A673 (cell line): ENCODE measurements around the gene CTNNBL1. TPM values are rescaled to one million over a fixed set of nuclear protein-coding genes. Genes with fewer than 3 reads are reported as not detected.

Source experiments
- BruUV-seq: library from RNA; stranded (reverse); fragments of 400-500 nt; replicated peaks from 2 replicates; lab custom pipeline; 2021; lab: Mats Ljungman, UMichigan
- CTCF ChIA-PET: fragments of 300-600 bp; sonication (Branson Sonifier 250); formaldehyde crosslinking; loops from one replicate; lab custom pipeline; 2022; ENCODE audit warnings: antibody characterized with exemption; lab: Charles Lee
- POLR2A ChIA-PET: fragments of 300-600 bp; sonication (Branson Sonifier 250); formaldehyde crosslinking; loops from one replicate; lab custom pipeline; 2022; ENCODE audit warnings: antibody characterized with exemption; ENCODE audit not compliant: low non-redundant PET; lab: Charles Lee
- DNase-seq: peaks from one replicate; pipeline ENCODE4 v3.0.0-alpha.2; 2015; ENCODE audit warnings: low spot score
- H3K27ac ChIP-seq: fragments of 200-600 bp; sonication (generic); 2 replicates; pipeline ENCODE4 v1.5.1; 2016; ENCODE audit warnings: mixed run types, low read depth, mild to moderate bottlenecking, mixed read lengths, antibody characterized with exemption, low read length; ENCODE audit not compliant: poor library complexity, severe bottlenecking
- H3K27me3 ChIP-seq: fragments of 200-600 bp; sonication (generic); replicated peaks from 2 replicates; pipeline ENCODE4 v1.6.1; 2017; ENCODE audit warnings: mixed run types, low read depth, mild to moderate bottlenecking, mixed read lengths, antibody characterized with exemption, low read length; ENCODE audit not compliant: insufficient read depth, poor library complexity
- H3K36me3 ChIP-seq: fragments of 200-600 bp; sonication (generic); 2 replicates; pipeline ENCODE4 v1.6.1; 2016; ENCODE audit warnings: mixed run types, mild to moderate bottlenecking, mixed read lengths, antibody characterized with exemption, low read length; ENCODE audit not compliant: insufficient read depth, poor library complexity, severe bottlenecking
- H3K4me1 ChIP-seq: fragments of 200-600 bp; sonication (generic); 2 replicates; pipeline ENCODE4 v1.6.1; 2017; ENCODE audit warnings: mixed run types, mild to moderate bottlenecking, mixed read lengths, antibody characterized with exemption, low read length; ENCODE audit not compliant: insufficient read depth, poor library complexity, severe bottlenecking
- H3K4me3 ChIP-seq: fragments of 200-600 bp; sonication (generic); 2 replicates; pipeline ENCODE4 v1.5.1; 2016; ENCODE audit warnings: low read depth, mixed run types, mild to moderate bottlenecking, mixed read lengths, low read length; ENCODE audit not compliant: poor library complexity, severe bottlenecking
- H3K9me3 ChIP-seq: fragments of 200-600 bp; sonication (generic); 2 replicates; pipeline ENCODE4 v1.6.1; 2016; ENCODE audit warnings: mixed run types, low read depth, mild to moderate bottlenecking, mixed read lengths, antibody characterized with exemption, low read length; ENCODE audit not compliant: poor library complexity, severe bottlenecking
- EZH2 ChIP-seq: fragments of 200-600 bp; sonication (generic); IDR thresholded peaks from 2 replicates; pipeline ENCODE4 v1.6.1; 2017; ENCODE audit warnings: borderline replicate concordance, low read depth, mild to moderate bottlenecking, mixed read lengths, antibody characterized with exemption, low read length; ENCODE audit not compliant: poor library complexity, severe bottlenecking
- intact Hi-C: fragments of 100-400 bp; cut with micrococcal nuclease; formaldehyde crosslinking; loops from one replicate; pipeline ENCODE4 v1.10.0; 2022; ENCODE audit not compliant: unreplicated experiment
- total RNA-seq: library from RNA; stranded (reverse); gene quantifications from 2 replicates; pipeline ENCODE4 v1.2.3, GENCODE V29; 2021
- TF ChIP-seq, protein P1 (sequence below): fragments of 300-800, 200-600 bp; sonication (generic); conservative IDR thresholded peaks from 2 replicates; pipeline ENCODE4 v1.5.1; 2017; ENCODE audit warnings: low read depth, mild to moderate bottlenecking, antibody characterized with exemption, low read length, moderate library complexity, mixed read lengths

Gene CTNNBL1
- total RNA-seq, 1 experiment from 2014 or later = 88.5 TPM

DNA sequence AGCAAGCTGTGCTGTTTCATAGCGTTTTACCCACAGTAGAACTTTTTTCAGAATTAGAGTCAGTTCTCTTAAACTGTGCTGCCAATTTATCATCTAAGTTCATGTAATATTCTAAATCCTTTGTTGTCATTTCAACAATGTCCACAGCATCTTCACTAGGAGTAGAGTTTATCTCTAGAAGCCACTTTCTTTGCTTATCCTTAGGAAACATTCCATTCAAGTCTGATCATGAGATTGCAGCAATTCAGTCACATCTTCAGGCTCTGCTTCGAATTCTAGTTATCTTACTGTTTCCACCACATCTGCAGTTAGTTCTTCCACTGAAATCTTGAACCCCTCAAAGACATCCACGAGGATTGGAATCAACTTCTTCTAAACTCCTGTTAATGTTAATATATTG is 12.5 kb downstream of the CTNNBL1 start:
- no TSS peak for BruUV-seq
- DNase-seq = no peak
- ChIA-PET CTCF (no interaction called here), POLR2A (no interaction called here)
- intact Hi-C loops = no loop called here
- H3K9me3 ChIP-seq = no peaks in the 10 kb centered on the region
- H3K4me1 ChIP-seq = no peaks in the 10 kb centered on the region
- no peak overlapping the region for H3K27ac ChIP-seq
- TF ChIP-seq, protein P1, sequence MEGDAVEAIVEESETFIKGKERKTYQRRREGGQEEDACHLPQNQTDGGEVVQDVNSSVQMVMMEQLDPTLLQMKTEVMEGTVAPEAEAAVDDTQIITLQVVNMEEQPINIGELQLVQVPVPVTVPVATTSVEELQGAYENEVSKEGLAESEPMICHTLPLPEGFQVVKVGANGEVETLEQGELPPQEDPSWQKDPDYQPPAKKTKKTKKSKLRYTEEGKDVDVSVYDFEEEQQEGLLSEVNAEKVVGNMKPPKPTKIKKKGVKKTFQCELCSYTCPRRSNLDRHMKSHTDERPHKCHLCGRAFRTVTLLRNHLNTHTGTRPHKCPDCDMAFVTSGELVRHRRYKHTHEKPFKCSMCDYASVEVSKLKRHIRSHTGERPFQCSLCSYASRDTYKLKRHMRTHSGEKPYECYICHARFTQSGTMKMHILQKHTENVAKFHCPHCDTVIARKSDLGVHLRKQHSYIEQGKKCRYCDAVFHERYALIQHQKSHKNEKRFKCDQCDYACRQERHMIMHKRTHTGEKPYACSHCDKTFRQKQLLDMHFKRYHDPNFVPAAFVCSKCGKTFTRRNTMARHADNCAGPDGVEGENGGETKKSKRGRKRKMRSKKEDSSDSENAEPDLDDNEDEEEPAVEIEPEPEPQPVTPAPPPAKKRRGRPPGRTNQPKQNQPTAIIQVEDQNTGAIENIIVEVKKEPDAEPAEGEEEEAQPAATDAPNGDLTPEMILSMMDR = no peak
- TF ChIP-seq EZH2 = no peak
- H3K36me3 ChIP-seq = no peaks in the 10 kb centered on the region
- H3K27me3 ChIP-seq = no peaks in the 10 kb centered on the region
- H3K4me3 ChIP-seq = no peak overlapping the region

DNA sequence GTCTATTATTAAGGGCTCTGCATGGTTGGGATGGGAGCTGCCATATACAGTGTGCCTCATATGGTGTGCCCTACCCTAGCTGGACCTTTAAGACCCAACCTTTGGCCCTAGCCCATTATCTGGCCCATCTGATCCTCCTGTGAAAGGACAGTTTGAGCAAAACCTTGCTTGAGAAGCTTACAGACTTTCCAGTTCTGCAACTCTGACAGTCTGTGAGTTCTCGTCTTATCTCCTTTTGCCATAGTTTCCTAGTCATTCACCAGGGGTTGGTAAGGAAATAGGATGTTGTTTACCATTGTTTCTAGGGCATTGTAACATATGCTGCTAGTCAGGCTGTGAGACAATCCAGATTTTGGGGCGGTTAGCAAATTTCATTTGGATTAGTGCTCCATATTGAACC is 17.2 kb downstream of the CTNNBL1 start:
- Histone ChIP-seq H3K4me3 (no peak overlapping the region), H3K27ac (no peak overlapping the region), H3K4me1 (peaks cover 6% of the 10 kb centered on the region), H3K27me3 (no peaks in the 10 kb centered on the region), H3K36me3 (no peaks in the 10 kb centered on the region), H3K9me3 (no peaks in the 10 kb centered on the region)
- no peak for TF ChIP-seq EZH2
- TF ChIP-seq, protein P1 = no peak
- CTCF ChIA-PET = no interaction called here
- POLR2A ChIA-PET = no interaction called here
- intact Hi-C loops = no loop called here
- BruUV-seq = no TSS peak
- no peak for DNase-seq

DNA sequence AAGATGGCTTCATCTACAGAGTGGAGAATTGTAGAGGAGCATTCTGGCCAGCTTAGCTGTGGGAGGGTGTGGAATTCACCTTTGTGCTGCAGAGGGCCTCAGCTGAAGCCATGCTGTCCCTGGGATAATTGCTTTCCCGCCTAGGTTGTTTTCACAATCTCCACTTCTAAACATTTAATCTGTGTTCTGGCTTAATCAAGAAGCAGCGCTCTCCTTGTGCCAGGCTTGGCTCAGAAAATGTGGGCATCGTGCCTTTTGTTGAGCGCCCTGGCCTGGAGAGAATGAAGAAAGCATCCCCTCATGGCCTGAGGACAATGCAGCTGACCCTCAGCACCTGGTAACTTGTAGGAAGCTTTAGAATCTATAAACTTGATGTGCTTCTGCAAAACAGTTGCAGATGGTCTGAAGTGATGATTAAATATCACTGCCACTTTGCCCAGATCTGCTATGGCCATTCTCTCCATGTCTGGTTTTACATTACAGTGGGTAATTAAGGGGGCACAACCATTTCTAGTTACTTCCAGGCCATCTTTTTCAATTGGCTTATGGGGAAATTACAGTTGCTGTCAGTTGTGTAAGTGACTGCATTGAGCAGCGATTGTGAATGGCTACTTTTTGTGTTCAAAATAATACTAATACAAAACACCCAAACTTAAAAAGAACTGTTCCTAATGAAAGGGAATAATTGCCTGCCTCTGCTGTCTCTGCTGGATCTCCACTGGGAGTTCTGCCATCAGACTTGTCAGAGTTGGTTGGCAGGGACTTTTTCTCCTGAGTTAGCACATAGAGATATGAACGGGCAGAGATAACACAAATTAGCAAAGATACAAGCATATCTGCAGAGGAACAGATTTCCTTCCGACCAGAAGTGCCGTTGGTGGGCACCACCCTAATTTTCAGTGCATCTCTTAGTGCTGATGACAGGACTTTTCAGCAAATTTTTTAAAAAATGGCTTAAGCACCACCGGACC is 18.4 kb downstream of the CTNNBL1 start:
- Histone ChIP-seq H3K4me3 (no peak overlapping the region), H3K36me3 (no peaks in the 10 kb centered on the region), H3K27ac (no peak overlapping the region), H3K4me1 (peaks cover 6% of the 10 kb centered on the region), H3K9me3 (no peaks in the 10 kb centered on the region), H3K27me3 (no peaks in the 10 kb centered on the region)
- POLR2A ChIA-PET = no interaction called here
- intact Hi-C loops = no loop called here
- TF ChIP-seq, protein P1 = no peak
- no peak for TF ChIP-seq EZH2
- no TSS peak for BruUV-seq
- no peak for DNase-seq
- CTCF ChIA-PET = no interaction called here
